Limb (tissue), 2 donors: Measurements from ENCODE around the gene NAGA.

Source experiments
- DNase-seq, 2 donors: peaks; one replicate each; pipeline ENCODE4 v3.0.0-alpha.2; 2016; ENCODE audit errors: extremely low spot score in 2 of 2

The NAGA gene

DNA sequence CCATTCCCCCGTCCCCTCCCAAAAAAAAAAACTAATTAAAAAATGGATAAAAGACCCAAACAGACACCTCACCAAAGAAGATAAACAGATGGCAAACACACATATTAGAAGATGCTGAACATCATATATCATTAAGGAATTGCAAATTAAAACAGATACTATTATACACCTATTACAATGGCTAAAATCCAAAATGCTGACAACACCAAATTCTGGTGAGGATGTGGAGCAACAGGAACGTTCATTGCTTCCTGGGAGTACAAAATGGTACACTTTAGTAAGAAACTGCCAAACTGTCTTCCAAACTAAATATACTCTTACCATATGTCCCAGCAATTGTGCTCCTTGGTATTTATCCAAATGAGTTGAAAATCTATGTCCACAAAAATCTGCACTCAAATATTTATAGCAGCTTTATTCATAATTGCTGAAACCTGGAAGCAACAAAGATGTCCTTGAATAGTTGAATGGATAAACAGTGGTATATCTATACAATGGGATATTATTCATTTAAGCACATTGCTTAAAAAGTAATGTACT, 19.9 kb downstream of the NAGA start:
- DNase-seq, result no peak

GRCh38 chr22:42041784-42042183, 28.8 kb downstream of the NAGA start:
- no peak for DNase-seq

DNA sequence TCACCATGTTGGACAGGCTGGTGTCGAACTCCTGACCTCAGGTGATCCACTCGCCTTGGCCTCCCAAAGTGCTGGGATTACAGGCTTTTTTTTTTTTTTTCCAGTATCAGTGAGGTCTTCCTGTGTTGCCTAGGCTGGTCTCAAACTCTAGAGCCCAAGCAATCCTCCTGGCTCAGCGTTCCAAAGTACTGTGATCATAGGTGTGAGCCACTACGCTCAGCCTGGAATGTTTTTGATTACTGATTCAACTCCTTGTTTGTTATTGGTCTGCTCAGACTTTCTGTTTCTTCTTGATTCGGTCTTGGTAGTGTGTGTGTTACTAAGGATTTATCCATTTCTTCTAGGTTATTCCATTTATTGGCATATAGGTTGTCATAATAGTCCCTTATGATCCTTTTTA, 31.3 kb downstream of the NAGA start:
- DNase-seq, result no peak

DNA sequence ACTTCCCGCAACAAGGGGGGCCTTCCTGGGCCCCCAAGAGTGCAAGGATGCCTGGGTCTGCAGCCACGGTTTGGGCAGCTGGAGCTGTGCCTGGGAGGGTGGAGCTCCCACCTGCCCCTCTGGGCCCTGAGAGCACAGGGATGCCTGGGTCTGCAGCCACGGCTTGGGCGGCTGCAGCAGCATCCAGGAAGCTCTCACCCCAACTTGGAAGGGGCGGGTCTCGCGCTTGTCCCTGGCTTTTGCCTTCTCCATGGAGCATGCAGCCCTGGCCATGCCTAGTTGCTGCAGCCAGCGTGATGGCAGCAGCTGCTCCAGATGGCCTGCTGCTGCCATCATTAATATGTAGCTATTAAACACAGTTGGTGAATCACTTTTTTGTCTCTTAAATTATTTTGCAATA, 35.4 kb downstream of the NAGA start:
- no peak for DNase-seq

DNA sequence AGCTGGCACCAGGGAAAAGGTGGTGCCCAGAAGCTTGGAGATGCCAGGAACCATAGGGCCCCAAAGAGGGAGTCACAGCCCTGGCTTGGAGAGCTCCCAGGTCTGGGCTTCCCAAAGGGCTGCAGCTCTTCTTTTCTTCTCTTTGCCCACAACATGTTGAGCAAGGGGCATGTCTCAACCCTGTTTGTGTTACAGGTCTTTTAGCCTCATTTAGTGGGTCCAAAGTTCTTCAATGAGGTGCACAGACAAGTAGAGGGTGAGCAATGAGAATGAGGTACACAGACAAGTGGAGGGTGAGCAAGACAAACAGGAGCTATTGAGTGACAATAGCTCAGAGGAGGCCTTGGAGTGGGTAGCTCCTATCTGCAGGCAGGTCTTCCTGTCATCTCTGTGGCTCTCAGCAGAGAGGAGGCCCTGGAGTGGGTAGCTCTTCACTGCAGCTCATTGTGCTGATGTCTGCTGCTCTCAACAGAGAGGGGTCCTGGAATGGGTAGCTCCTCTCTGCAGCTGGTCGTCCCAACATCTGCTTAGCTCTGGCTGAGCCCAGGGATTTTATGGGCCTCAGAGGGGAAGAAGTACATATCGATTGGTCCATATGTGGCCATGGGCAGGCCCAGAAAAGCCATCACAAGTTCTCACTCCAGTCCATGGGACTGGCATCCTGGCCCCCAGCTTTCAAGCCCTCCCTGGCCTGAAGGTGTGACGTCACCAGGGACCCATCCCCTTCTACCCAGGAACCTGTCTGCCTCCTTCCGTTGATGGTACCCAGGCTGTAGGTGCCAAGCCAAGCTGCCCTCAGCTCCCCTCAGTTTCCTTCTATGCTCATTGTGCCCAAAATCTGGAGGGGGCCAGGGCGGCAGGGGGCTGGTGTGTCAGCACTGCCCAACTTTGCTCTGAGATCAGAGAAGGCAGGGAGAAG, 37.1 kb downstream of the NAGA start:
- DNase-seq, result no peak

DNA sequence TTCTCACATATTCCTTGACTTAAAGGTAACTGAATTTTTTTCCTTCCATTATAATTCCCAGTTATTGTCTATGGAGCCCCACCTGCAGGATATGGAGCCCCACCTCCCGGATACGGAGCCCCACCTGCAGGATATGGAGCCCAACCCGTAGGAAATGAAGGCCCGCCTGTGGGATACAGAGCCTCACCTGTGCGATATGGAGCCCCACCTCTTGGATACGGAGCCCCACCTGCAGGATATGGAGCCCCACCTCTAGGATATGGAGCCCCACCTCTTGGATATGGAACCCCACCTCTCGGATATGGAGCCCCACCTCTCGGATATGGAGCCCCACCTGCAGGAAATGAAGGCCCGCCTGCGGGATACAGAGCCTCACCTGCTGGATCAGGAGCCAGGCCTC, 43.9 kb downstream of the NAGA start:
- DNase-seq, result no peak

DNA sequence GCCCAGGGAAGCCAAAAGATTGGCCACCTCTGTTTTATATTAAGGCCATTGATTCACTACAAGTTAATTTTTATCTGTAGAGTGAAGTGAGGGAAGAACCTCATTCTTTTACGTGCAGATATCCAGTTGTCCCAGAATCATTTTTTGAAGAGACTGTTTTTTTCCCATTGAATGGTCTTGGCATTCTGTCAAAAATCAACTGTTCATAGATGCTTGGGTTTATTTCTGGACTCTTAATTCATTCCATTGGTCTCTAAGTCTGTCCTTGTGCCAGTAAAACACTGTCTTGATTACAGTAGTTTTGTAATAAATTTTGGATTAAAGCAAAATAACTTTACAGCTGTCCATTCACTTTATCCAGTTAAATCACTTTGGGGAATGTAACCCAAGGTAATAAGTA, 45.2 kb downstream of the NAGA start:
- DNase-seq, result no peak

DNA sequence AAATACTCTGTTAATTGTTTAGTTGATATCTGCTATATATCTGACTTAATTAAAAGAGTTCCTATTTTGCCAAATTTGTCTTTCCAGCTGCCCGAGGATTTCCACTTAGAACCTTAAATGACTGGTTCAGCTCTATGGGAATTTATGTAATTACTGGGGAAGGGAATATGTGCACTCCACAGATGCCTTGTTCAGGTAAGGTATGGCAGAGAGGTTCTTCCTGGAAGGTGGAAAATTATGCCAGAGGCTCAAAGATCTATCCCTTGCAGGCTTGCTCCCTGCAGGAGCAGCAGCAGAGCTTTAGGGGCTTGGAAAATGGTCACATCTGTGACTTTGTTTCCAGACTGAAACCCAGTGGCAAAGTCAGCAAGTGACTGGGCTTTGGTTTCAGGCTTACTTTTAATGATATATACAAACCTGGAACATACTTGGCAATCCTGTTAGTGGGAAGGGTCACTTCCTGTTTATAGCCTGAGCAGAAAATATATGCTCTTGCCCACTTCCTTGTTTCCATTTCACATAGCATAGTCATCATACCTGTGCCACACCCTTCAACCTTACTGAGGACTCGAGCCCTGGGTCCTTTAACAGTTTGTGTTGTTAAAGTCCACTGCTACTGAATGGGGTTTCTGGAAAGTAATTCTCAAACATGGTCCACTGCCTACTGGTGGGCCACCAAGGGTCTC, 48.3 kb downstream of the NAGA start:
- DNase-seq, result no peak

- no peak for DNase-seq
Measured at GRCh38 chr22:42021571-42021970, 49.0 kb downstream of the NAGA start.

GRCh38 chr22:42018224-42018623, 52.4 kb downstream of the NAGA start:
- DNase-seq, result no peak

GRCh38 chr22:42016111-42016510, 54.5 kb downstream of the NAGA start:
- no peak for DNase-seq

- DNase-seq, result no peak
Measured at GRCh38 chr22:42013385-42013784, 57.2 kb downstream of the NAGA start.

DNA sequence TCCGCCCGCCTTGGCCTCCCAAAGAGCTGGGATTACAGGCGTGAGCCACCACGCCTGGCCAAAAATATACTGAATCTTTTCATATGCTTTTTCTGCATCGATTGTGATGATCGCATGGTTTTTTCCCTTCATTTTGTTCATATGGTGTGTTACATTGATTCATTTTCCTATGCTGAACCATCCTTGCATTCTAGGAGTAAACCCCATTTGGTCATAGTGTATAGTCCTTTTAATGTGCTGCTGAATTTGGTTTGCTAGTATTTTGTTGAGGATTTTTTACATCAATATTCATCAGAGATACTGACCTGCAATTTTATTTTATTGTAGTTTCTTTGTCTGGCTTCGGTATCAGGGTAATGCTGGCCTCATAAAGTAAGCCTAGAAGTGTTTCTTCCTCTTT, 59.8 kb downstream of the NAGA start:
- DNase-seq, result no peak
